PFSK-1 (cell line): ENCODE results near the gene HMBS.
A peak's percentile ranks its signal among the peaks of the same experiment; 100 is the strongest.

Experiments
- FOXP2 ChIP-seq: optimal IDR thresholded peaks from 2 replicates; pipeline ENCODE3; 2011; ENCODE audit warnings: borderline replicate concordance, control low read depth, inconsistent platforms; ENCODE audit not compliant: insufficient read depth; ENCODE audit errors: extremely low read length, extremely low read depth
- POLR2AphosphoS5 ChIP-seq: IDR thresholded peaks from 2 replicates; pipeline ENCODE4 v1.6.1; 2012; ENCODE audit warnings: low read depth, mild to moderate bottlenecking, control low read depth, low read length, moderate library complexity
- SIN3A ChIP-seq: IDR thresholded peaks from 2 replicates; pipeline ENCODE4 v1.6.1; 2012; ENCODE audit warnings: mild to moderate bottlenecking, low read length, moderate library complexity, borderline replicate concordance; ENCODE audit not compliant: insufficient read depth
- TAF1 ChIP-seq: IDR thresholded peaks from 2 replicates; pipeline ENCODE4 v1.6.1; 2012; ENCODE audit warnings: low read length, control low read depth, borderline replicate concordance; ENCODE audit not compliant: insufficient read depth
- TF ChIP-seq, protein P1 (sequence below), 2 experiments: IDR thresholded peaks; 2 replicates each; pipeline versions ENCODE4 v1.6.1 to v1.8.0; 2011 to 2012; ENCODE audit warnings: low read depth in 2 of 2, low read length in 2 of 2, control low read depth in 1 of 2, inconsistent platforms in 1 of 2, mild to moderate bottlenecking in 1 of 2, moderate library complexity in 1 of 2; ENCODE audit not compliant: insufficient read depth in 1 of 2

HMBS gene

DNA sequence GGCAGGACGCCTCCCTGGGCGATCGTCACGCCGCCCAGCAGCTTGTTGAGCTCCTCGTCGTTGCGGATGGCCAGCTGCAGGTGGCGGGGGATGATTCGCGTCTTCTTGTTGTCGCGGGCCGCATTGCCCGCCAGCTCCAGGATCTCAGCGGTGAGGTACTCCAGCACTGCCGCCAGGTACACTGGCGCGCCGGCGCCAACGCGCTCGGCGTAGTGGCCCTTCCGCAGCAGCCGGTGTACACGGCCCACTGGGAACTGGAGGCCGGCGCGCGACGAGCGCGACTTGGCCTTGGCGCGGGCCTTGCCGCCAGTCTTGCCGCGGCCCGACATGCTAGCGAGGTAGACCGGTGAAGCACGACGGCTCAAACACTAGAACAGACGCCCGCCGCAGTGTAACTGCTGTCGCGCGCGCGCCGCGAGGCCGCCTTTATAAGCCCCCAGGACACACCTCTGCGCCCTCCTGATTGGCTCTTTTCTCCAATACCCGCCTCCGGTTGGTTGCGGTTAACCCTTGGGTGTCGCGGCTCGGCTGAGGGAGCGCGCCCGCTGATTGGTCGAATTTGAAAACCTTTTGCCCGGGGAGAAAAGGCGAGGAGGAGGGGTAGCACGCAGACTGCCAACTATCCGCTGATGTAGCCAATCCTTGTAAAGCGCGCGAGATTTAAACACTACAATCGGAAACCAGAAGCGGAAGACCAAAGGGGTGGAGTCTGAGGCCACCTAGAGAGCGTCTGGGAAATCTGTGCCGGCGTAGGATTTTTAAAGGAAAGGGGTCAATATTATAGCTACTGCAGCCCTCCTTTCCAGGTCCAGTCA, 10.6 kb downstream of the HMBS start:
- peak; percentile 100 for TF ChIP-seq POLR2AphosphoS5
- peak; percentile 100 for TF ChIP-seq TAF1
- TF ChIP-seq, protein P1, sequence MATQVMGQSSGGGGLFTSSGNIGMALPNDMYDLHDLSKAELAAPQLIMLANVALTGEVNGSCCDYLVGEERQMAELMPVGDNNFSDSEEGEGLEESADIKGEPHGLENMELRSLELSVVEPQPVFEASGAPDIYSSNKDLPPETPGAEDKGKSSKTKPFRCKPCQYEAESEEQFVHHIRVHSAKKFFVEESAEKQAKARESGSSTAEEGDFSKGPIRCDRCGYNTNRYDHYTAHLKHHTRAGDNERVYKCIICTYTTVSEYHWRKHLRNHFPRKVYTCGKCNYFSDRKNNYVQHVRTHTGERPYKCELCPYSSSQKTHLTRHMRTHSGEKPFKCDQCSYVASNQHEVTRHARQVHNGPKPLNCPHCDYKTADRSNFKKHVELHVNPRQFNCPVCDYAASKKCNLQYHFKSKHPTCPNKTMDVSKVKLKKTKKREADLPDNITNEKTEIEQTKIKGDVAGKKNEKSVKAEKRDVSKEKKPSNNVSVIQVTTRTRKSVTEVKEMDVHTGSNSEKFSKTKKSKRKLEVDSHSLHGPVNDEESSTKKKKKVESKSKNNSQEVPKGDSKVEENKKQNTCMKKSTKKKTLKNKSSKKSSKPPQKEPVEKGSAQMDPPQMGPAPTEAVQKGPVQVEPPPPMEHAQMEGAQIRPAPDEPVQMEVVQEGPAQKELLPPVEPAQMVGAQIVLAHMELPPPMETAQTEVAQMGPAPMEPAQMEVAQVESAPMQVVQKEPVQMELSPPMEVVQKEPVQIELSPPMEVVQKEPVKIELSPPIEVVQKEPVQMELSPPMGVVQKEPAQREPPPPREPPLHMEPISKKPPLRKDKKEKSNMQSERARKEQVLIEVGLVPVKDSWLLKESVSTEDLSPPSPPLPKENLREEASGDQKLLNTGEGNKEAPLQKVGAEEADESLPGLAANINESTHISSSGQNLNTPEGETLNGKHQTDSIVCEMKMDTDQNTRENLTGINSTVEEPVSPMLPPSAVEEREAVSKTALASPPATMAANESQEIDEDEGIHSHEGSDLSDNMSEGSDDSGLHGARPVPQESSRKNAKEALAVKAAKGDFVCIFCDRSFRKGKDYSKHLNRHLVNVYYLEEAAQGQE (IDR thresholded peaks at IDR 0.05; ENCODE audit: insufficient read depth in 1 of 2, low read depth in 2 of 2, low read length in 2 of 2) = peak; percentile 52 to 78; a peak in 3 of 4 replicates
- peak; percentile 57 for TF ChIP-seq FOXP2
- TF ChIP-seq SIN3A = peak; percentile 97; the same call in 1 of the 2 replicates

DNA sequence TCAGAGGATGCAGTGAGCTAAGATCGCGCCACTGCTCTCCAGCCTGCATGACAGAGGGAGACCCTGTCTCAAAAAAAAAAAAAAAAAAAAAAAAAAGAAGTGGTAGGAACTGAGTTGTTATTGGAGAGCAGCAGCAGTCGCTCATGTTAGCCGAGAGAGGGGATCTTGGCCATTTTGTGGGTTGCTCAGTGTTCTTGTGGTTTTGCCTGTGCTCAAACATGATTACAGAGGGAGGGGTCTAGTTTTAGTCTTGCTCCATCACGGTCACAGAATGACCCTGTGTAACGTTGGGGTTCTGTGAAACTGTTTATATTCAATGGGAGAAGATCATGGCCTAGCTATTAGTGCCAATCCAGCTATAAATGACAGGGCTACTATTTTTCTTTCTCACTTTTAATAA, 15.0 kb downstream of the HMBS start:
- TF ChIP-seq, protein P1 (IDR thresholded peaks at IDR 0.05; ENCODE audit: insufficient read depth in 1 of 2, low read depth in 2 of 2, low read length in 2 of 2) = no peak
- TF ChIP-seq FOXP2 = no peak
- no peak for TF ChIP-seq TAF1
- no peak for TF ChIP-seq POLR2AphosphoS5
- no peak for TF ChIP-seq SIN3A

DNA sequence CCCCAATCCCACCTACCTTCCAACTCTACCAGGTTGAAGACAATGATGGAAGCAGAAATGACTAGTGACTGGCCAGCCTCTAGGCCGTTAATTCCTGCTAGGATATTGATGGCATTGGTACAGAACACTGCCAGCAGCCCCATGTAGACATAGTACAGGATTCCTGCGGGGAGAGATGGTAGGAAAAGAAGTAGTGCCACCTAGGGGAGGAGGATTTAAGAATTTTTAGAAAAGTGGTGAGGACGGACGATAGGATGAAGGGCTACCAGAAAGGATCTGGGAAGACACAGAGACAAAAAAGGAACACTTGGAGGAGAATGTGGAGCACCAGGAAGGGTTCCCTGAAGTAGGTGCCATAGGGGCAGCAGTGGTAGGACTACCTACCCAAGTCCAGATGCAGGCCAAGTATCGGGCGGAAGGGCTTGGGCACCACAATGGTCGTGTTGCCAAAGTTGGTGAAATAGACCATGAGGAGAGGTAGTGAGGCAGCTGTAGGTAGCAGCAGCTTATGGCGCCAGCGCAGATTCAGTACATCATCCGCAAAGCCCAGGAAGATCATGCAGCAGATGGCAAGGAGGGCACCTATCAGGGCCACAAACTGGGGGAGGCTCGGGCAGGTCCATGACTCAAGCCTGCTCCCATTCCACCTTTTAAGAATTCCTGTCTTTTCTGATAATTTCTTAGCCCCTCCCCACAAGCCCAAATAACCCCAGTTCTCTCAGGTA, 15.7 kb downstream of the HMBS start:
- no peak for TF ChIP-seq POLR2AphosphoS5
- no peak for TF ChIP-seq SIN3A
- TF ChIP-seq, protein P1 (IDR thresholded peaks at IDR 0.05; ENCODE audit: insufficient read depth in 1 of 2, low read depth in 2 of 2, low read length in 2 of 2) = no peak
- no peak for TF ChIP-seq FOXP2
- no peak for TF ChIP-seq TAF1

DNA sequence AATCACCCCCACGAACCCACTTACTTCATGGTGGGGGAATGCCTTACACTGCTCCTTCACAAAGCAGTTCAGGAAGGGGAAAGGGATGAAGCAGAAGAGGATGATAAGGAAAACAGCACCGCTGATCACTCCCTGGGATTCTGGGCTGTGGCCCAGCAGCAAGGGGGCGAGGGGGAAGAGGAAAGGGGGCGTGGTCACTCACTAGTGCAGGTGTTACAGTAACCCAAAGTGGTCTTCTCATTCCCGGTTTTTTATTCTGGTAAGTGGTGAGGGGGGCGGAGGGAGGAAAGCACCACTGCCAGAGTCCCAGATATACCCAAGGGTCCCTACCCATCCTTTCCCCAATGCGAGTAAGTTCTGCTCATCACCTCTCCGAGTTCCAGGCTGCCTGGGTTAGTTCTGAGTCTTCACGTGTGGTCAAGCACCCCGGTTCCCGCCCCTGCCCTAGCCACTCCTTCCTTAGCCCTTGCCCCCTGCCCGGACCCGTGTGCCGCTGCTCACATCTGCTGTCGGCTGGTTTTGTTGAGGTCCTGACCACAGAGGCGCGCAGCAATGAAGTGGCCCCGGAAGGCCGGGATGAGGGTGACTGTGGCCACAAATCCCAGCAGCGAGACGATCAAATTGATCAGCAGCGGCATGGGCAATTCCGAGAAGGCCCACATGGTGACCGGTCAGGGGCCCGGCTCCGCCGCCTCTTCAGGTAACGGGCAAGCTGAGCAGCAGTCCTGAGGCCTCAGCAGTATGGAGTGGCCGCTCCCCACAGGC, 16.5 kb downstream of the HMBS start:
- TF ChIP-seq SIN3A = peak; percentile 90; the same call in 1 of the 2 replicates
- TF ChIP-seq POLR2AphosphoS5 = no peak

DNA sequence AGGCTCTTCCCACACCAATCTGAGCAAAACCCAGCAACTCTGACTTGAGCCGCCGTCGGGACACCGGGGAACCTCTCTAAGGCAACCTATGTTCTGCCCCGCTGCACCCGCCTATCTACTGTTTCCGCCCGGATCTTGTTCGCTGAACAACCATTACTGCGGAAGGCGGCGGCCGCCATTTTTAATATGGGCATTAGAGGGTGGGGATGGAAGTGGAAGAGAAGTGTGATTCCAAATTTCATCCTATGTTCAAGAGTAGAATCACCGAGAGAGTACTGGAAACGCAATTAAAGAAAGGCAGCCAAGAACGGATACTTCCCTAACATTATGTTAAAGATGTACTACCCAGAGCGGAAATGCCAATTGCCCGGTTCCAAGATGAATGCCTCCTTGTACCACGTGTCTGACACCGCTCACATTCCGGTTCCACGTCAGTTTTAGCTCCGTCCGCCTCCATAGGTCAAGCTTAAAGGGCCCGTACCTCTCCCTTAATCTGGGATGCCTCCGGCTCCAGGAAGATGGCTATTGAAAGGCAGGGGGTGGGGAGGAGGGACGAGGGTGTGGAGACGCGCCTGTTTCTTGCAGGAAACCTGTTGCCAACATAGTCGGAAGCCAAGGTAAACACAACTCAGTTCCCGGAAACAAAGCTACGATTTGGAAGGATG, 17.2 kb downstream of the HMBS start, which contains the start of gene DPAGT1:
Gene DPAGT1, minus strand, starts transcription at position 95 of the 665 bp plus-strand sequence. CDS start 198 bp downstream, outside the sequence.
- TF ChIP-seq SIN3A (peak; percentile 79; the same call in 1 of the 2 replicates), TAF1 (peak; percentile 35; the same call in 1 of the 2 replicates), FOXP2 (peak; percentile 94), POLR2AphosphoS5 (0 out of 2 replicates have a peak, but pooled peaks have one; percentile 23)
- TF ChIP-seq, protein P1 (IDR thresholded peaks at IDR 0.05; ENCODE audit: insufficient read depth in 1 of 2, low read depth in 2 of 2, low read length in 2 of 2) = peak in 1 of 2 experiments; percentile 49; a peak in 1 of 4 replicates
